ENCODE results near the gene KBTBD4. TPM values are rescaled to one million over a fixed set of nuclear protein-coding genes. Genes with fewer than 3 reads are reported as not detected.
A peak's percentile ranks its signal among the peaks of the same experiment; 100 is the strongest.

The KBTBD4 gene
- total RNA-seq, 1 experiment from 2014 or later: 12.3 TPM

DNA sequence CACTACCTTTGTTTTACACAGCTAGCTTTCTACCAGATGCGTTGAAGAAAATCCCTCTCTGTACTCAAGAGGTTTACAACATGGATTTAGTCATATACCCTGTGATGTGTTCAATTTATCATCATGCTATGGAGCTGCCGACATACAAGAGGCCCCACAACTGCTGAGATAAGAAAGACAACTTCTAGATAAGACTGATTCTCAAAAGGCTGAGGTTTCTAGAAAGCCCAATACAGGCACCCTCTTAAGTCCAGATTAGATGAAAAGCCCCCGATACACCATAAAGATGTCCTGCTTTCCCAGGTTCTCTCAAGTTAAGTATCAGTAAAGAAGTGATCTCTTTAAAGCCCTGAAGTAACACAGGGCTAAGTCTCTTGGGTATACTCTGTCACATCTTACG lies 49.3 kb upstream of the KBTBD4 start (continued):
- TF ChIP-seq ELF4 (CRISPR knock-in tag; IDR thresholded peaks at IDR 0.05; ENCODE audit: low read depth): no peak

DNA sequence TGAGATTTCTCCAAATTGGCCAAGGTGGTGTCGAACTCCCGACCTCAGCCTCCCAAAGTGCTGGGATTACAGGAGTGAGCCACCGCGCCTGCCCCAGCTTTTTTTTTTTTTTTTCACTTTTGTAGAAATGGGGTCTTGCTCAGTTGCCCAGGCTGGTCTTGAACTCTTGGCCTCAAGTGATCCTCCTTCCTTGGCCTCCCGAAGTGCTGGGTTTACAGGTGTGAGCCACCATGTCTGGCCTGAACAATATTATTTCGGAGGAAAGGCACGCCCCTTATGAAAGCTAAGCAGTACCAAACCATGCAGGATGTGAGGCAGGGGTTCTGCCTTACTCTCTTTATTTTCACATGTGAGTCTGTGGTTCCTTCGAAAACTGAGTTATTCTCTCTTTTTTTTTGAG lies 47.5 kb upstream of the KBTBD4 start:
- H3K9me3 Mint-ChIP-seq: no peaks in the 10 kb centered on the region
- TF ChIP-seq ZNF121 (CRISPR knock-in tag; IDR thresholded peaks at IDR 0.05) (peak; percentile 79), PRRX2 (CRISPR knock-in tag; IDR thresholded peaks at IDR 0.05) (no peak), SMAD3 (CRISPR knock-in tag; IDR thresholded peaks at IDR 0.05; ENCODE audit: borderline replicate concordance) (no peak)
- H3K27me3 Mint-ChIP-seq (ENCODE audit: low read depth): no peaks in the 10 kb centered on the region; the same call in 1 of the 2 replicates
- H3K4me3 Mint-ChIP-seq: no peak overlapping the region
- H3K27ac Mint-ChIP-seq: no peak overlapping the region
- peaks cover 69% of the 10 kb centered on the region for H3K36me3 Mint-ChIP-seq
- ChIA-PET POLR2A (interaction anchor here (0.7 kb wide), 1 partner anchor 26 kb away, joined by 5 read pairs; no protein-coding TSS in a partner anchor), CTCF (interaction anchor here (1.2 kb wide), 1 partner anchor 9 kb away, joined by 3 read pairs; no protein-coding TSS in a partner anchor)
- ATAC-seq: no peak
- DNase-seq (ENCODE audit: low spot score): no peak
- no peaks in the 10 kb centered on the region for H3K4me1 Mint-ChIP-seq

DNA sequence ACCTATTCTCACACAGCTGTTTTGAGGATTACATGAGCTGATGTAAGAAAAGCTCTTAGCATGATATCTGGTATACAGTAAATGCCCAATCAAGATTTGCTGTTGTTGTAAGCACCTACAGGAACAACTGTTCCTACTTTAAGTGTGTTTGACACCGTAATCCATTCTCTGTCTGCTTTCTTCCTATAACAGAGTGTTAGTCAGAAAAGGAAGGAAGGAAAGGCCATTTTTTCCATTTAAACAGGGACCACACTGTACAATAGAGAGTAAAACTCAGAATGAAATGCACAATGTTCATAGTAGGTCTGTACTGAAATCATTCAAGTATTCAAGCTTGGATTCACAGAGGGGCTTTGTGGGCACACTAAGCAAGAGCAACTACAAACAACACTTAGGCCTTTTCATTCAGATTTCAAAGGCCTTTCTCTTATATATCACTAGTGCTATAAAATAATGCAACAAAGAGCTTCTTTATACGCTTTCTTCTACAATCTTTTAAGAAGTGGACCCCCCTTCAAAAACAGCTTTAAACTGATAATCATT lies 42.1 kb upstream of the KBTBD4 start:
- H3K27ac Mint-ChIP-seq: no peak overlapping the region
- no peak overlapping the region for H3K4me3 Mint-ChIP-seq
- H3K4me1 Mint-ChIP-seq: no peaks in the 10 kb centered on the region
- CTCF ChIA-PET: no interaction called here
- H3K27me3 Mint-ChIP-seq (ENCODE audit: low read depth): no peaks in the 10 kb centered on the region
- POLR2A ChIA-PET: no interaction called here
- peaks cover 40% of the 10 kb centered on the region for H3K36me3 Mint-ChIP-seq
- TF ChIP-seq FOXJ3 (CRISPR knock-in tag; IDR thresholded peaks at IDR 0.05; ENCODE audit: borderline replicate concordance): no peak
- TF ChIP-seq, protein P1, sequence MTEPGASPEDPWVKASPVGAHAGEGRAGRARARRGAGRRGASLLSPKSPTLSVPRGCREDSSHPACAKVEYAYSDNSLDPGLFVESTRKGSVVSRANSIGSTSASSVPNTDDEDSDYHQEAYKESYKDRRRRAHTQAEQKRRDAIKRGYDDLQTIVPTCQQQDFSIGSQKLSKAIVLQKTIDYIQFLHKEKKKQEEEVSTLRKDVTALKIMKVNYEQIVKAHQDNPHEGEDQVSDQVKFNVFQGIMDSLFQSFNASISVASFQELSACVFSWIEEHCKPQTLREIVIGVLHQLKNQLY (CRISPR knock-in tag; IDR thresholded peaks at IDR 0.05): no peak
- TF ChIP-seq JUN (CRISPR knock-in tag; IDR thresholded peaks at IDR 0.05): no peak
- TF ChIP-seq FOXP1 (CRISPR knock-in tag; IDR thresholded peaks at IDR 0.05; ENCODE audit: borderline replicate concordance): no peak
- TF ChIP-seq RORB (CRISPR knock-in tag; IDR thresholded peaks at IDR 0.05): no peak
- TF ChIP-seq, protein P2, sequence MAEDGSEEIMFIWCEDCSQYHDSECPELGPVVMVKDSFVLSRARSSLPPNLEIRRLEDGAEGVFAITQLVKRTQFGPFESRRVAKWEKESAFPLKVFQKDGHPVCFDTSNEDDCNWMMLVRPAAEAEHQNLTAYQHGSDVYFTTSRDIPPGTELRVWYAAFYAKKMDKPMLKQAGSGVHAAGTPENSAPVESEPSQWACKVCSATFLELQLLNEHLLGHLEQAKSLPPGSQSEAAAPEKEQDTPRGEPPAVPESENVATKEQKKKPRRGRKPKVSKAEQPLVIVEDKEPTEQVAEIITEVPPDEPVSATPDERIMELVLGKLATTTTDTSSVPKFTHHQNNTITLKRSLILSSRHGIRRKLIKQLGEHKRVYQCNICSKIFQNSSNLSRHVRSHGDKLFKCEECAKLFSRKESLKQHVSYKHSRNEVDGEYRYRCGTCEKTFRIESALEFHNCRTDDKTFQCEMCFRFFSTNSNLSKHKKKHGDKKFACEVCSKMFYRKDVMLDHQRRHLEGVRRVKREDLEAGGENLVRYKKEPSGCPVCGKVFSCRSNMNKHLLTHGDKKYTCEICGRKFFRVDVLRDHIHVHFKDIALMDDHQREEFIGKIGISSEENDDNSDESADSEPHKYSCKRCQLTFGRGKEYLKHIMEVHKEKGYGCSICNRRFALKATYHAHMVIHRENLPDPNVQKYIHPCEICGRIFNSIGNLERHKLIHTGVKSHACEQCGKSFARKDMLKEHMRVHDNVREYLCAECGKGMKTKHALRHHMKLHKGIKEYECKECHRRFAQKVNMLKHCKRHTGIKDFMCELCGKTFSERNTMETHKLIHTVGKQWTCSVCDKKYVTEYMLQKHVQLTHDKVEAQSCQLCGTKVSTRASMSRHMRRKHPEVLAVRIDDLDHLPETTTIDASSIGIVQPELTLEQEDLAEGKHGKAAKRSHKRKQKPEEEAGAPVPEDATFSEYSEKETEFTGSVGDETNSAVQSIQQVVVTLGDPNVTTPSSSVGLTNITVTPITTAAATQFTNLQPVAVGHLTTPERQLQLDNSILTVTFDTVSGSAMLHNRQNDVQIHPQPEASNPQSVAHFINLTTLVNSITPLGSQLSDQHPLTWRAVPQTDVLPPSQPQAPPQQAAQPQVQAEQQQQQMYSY (CRISPR knock-in tag; IDR thresholded peaks at IDR 0.05): no peak
- no peak for TF ChIP-seq SP1 (CRISPR knock-in tag; conservative IDR thresholded peaks at IDR 0.05)
- TF ChIP-seq ZNF121 (CRISPR knock-in tag; IDR thresholded peaks at IDR 0.05): no peak
- TF ChIP-seq, protein P3, sequence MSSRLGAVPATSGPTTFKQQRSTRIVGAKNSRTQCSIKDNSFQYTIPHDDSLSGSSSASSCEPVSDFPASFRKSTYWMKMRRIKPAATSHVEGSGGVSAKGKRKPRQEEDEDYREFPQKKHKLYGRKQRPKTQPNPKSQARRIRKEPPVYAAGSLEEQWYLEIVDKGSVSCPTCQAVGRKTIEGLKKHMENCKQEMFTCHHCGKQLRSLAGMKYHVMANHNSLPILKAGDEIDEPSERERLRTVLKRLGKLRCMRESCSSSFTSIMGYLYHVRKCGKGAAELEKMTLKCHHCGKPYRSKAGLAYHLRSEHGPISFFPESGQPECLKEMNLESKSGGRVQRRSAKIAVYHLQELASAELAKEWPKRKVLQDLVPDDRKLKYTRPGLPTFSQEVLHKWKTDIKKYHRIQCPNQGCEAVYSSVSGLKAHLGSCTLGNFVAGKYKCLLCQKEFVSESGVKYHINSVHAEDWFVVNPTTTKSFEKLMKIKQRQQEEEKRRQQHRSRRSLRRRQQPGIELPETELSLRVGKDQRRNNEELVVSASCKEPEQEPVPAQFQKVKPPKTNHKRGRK (CRISPR knock-in tag; IDR thresholded peaks at IDR 0.05; ENCODE audit: borderline replicate concordance): no peak
- DNase-seq (ENCODE audit: low spot score) (no peak), ATAC-seq (no peak)
- H3K9me3 Mint-ChIP-seq: no peaks in the 10 kb centered on the region

DNA sequence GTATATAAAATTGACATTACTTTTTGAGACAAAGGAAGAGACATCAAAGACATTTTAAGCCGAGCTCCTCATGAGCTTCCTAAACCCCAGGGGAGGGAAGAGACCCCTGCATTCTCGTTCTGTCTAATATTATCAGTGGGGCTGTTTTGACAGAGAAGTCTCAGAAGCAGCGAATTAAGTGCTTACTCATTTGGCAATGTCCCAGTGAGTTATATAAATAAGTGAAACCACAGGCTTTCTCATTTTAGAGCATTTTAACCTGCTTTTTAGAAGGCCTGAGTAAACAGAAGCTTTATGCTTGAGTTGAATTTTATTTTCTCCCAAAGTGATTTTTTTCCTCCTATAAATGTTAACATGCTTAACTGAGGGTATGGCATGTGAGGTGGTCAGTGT lies 38.6 kb upstream of the KBTBD4 start:
- Mint-ChIP-seq H3K27me3 (ENCODE audit: low read depth) (no peaks in the 10 kb centered on the region), H3K36me3 (peaks cover 20% of the 10 kb centered on the region), H3K27ac (no peak overlapping the region), H3K9me3 (no peaks in the 10 kb centered on the region), H3K4me1 (no peaks in the 10 kb centered on the region), H3K4me3 (no peak overlapping the region)
- no peak for ATAC-seq
- CTCF ChIA-PET: interaction anchor here (0.6 to 1.6 kb wide), 7 partner anchors 10 to 205 kb away, joined by 3 to 9 read pairs (median 4); partner anchors contain the start of gene C1QTNF4
- no peak for DNase-seq (ENCODE audit: low spot score)
- POLR2A ChIA-PET: no interaction called here
- TF ChIP-seq NFYB (CRISPR knock-in tag; conservative IDR thresholded peaks at IDR 0.05; ENCODE audit: low read depth): no peak
- TF ChIP-seq JAZF1 (CRISPR knock-in tag; IDR thresholded peaks at IDR 0.05): no peak
- no peak for TF ChIP-seq GABPB1 (CRISPR knock-in tag; IDR thresholded peaks at IDR 0.05)
- TF ChIP-seq ZNF423 (CRISPR knock-in tag; IDR thresholded peaks at IDR 0.05): no peak
- TF ChIP-seq, protein P3 (CRISPR knock-in tag; IDR thresholded peaks at IDR 0.05; ENCODE audit: borderline replicate concordance): no peak
- TF ChIP-seq ZNF317 (CRISPR knock-in tag; IDR thresholded peaks at IDR 0.05; ENCODE audit: borderline replicate concordance, low read depth): no peak
- TF ChIP-seq, protein P4, sequence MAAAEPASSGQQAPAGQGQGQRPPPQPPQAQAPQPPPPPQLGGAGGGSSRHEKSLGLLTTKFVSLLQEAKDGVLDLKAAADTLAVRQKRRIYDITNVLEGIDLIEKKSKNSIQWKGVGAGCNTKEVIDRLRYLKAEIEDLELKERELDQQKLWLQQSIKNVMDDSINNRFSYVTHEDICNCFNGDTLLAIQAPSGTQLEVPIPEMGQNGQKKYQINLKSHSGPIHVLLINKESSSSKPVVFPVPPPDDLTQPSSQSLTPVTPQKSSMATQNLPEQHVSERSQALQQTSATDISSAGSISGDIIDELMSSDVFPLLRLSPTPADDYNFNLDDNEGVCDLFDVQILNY (CRISPR knock-in tag; IDR thresholded peaks at IDR 0.05): no peak
- no peak for TF ChIP-seq OVOL2 (CRISPR knock-in tag; IDR thresholded peaks at IDR 0.05; ENCODE audit: borderline replicate concordance)

Measured in WTC11 (cell line).